Omental fat pad (tissue), 4 donors: ENCODE measurements around the gene ALDH1L2. TPM values are rescaled to one million over a fixed set of nuclear protein-coding genes. Genes with fewer than 3 reads are reported as not detected.

Experiments used
- ATAC-seq: fragments of 150-250 bp; one replicate; pipeline ENCODE4 v1.9.1; 2016; ENCODE audit warnings: mild to moderate bottlenecking, moderate library complexity; ENCODE audit not compliant: low FRiP score
- DNase-seq: peaks from one replicate; pipeline ENCODE4 v3.0.0-alpha.2; 2019; ENCODE audit warnings: low spot score
- total RNA-seq, 4 donors: library from RNA; depleted of rRNA; stranded (reverse); fragments of >200 nt; gene quantifications; one replicate each; pipeline ENCODE4 v1.1.0, GENCODE V29; 2016
- TF ChIP-seq, protein P1 (sequence below), 3 donors: fragments of 450-650 bp; IDR thresholded peaks; one replicate each; pipeline ENCODE4 v1.5.1; 2016 to 2017; ENCODE audit warnings: antibody characterized with exemption in 3 of 3, mild to moderate bottlenecking in 3 of 3, moderate library complexity in 2 of 3

Gene ALDH1L2
- total RNA-seq, 4 donors from 2014 or later = 3.7 to 22.4 (median 5.2) TPM

DNA sequence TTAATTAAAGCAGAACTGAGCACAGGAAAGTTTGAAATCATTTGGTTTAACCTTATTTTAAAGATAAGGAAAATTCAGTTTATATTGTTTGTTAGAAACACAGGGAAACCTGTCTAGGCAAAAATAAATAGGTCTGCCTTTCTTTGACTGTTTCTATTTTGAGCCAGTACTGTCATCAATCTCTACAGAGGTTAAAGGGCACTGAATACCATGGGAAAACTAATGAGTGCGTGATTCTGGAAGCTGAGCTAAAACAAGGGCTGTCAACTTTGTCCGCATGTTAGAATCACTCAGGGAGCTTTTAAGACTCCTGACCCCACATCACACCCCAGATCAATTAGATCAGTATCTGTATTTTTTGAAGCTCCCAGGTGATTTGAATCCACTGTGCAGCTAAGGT is 59.3 kb downstream of the ALDH1L2 start:
- DNase-seq = no peak
- no peak for ATAC-seq
- TF ChIP-seq, protein P1, sequence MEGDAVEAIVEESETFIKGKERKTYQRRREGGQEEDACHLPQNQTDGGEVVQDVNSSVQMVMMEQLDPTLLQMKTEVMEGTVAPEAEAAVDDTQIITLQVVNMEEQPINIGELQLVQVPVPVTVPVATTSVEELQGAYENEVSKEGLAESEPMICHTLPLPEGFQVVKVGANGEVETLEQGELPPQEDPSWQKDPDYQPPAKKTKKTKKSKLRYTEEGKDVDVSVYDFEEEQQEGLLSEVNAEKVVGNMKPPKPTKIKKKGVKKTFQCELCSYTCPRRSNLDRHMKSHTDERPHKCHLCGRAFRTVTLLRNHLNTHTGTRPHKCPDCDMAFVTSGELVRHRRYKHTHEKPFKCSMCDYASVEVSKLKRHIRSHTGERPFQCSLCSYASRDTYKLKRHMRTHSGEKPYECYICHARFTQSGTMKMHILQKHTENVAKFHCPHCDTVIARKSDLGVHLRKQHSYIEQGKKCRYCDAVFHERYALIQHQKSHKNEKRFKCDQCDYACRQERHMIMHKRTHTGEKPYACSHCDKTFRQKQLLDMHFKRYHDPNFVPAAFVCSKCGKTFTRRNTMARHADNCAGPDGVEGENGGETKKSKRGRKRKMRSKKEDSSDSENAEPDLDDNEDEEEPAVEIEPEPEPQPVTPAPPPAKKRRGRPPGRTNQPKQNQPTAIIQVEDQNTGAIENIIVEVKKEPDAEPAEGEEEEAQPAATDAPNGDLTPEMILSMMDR (IDR thresholded peaks at IDR 0.05) = no peak

GRCh38 chr12:105020241-105020962 is 63.9 kb downstream of the ALDH1L2 start:
- TF ChIP-seq, protein P1 (IDR thresholded peaks at IDR 0.05) = no peak
- no peak for ATAC-seq
- DNase-seq = no peak

DNA sequence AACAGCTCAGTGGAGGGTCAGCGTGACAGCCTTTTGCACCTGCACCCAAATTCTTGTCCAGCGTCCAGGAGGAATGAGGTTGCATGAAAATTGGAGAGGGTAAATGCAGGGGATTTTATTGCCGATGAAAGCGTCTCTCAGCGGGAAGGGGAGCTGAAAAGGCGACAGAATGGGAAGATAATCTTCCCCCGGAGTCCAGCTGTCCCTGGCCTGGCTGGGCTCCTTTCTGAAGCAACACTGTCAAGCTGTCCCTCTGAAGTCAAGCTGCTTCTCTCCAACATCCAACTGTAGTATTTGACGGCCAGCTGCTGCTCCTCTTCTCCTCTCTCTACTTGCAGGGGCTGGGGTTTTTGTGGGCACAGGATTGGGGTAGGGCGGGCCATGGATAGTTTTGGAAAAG is 65.5 kb downstream of the ALDH1L2 start:
- no peak for ATAC-seq
- TF ChIP-seq, protein P1 (IDR thresholded peaks at IDR 0.05) = no peak
- no peak for DNase-seq

GRCh38 chr12:105018012-105018411 is 66.2 kb downstream of the ALDH1L2 start:
- TF ChIP-seq, protein P1 (IDR thresholded peaks at IDR 0.05) = no peak
- ATAC-seq = no peak
- DNase-seq = no peak

DNA sequence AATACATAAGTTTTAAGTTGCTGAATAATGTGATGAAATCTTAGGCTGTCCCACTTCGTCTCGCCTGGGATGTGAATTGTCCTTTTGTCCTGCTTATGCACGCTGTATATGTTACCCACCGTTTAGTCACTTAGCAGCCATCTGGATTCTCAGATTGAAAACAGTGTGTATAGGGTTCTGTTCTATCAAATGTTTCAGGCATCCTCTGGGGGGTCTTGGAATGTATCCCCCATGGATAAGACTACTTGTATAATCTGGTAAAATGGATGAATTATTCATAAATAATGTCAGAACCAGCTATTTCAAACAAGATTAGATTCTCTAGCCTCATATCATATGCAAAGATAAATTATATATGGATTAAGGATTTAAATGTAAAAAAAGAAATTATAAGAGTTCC is 68.7 kb downstream of the ALDH1L2 start:
- ATAC-seq = no peak
- DNase-seq = no peak
- TF ChIP-seq, protein P1 (IDR thresholded peaks at IDR 0.05) = no peak

GRCh38 chr12:105014603-105015002 is 69.7 kb downstream of the ALDH1L2 start:
- TF ChIP-seq, protein P1 (IDR thresholded peaks at IDR 0.05) = no peak
- no peak for DNase-seq
- ATAC-seq = no peak

- no peak for ATAC-seq
- TF ChIP-seq, protein P1 (IDR thresholded peaks at IDR 0.05) = no peak
- no peak for DNase-seq
Observed at GRCh38 chr12:105013892-105014291, 70.4 kb downstream of the ALDH1L2 start.
